SK-N-SH (cell line): ENCODE results near the gene CDH12. TPM values are rescaled to one million over a fixed set of nuclear protein-coding genes. Genes with fewer than 3 reads are reported as not detected.

Experiments used
- CTCF ChIA-PET: fragments of 300-600, 350-600 bp; formaldehyde crosslinking; extraction: SDS; loops from one replicate; lab custom pipeline; 2021; lab: Yijun Ruan, JAX
- POLR2A ChIA-PET: fragments of 350-600 bp; sonication (Branson Sonifier 250); formaldehyde crosslinking; extraction: SDS; loops from one replicate; lab custom pipeline; 2020; ENCODE audit warnings: antibody characterized with exemption, inconsistent platforms; lab: Yijun Ruan, JAX
- DNase-seq: peaks from one replicate; pipeline ENCODE4 v3.0.0; 2012
- H2AFZ ChIP-seq: fragments of 200-600 bp; sonication (generic); 2 replicates; pipeline ENCODE4 v1.8.1; 2016; ENCODE audit warnings: antibody characterized with exemption, mild to moderate bottlenecking, low read depth
- H3F3A ChIP-seq: fragments of 200-600 bp; sonication (generic); replicated peaks from 2 replicates; pipeline ENCODE3; 2016; ENCODE audit warnings: antibody characterized with exemption, mild to moderate bottlenecking; ENCODE audit not compliant: insufficient read depth
- H3K27ac ChIP-seq, 2 experiments: fragments of 200-500 bp in 1 of 2; fragments of 200-600 bp in 1 of 2; sonication (Bioruptor generic) in 1 of 2; sonication (generic), shearing (Covaris generic) in 1 of 2; 2 replicates each; pipeline versions ENCODE4 v1.5.1 to v1.6.1; 2014 to 2016; ENCODE audit warnings: low read depth in 2 of 2, inconsistent platforms in 1 of 2, low read length in 1 of 2, mild to moderate bottlenecking in 1 of 2, mixed read lengths in 1 of 2
- H3K27me3 ChIP-seq: fragments of 200-600 bp; sonication (generic), shearing (Covaris generic); 2 replicates; pipeline ENCODE4 v1.6.1; 2016; ENCODE audit warnings: mixed run types; ENCODE audit not compliant: insufficient read depth
- H3K36me3 ChIP-seq, 2 experiments: fragments of 200-500 bp in 1 of 2; fragments of 200-600 bp in 1 of 2; sonication (Bioruptor generic) in 1 of 2; sonication (generic) in 1 of 2; replicated peaks in 1 of 2; 2 replicates each; pipeline versions ENCODE3 to v1.5.1; 2014 to 2016; ENCODE audit warnings: low read length in 1 of 2, mild to moderate bottlenecking in 1 of 2; ENCODE audit not compliant: insufficient read depth in 2 of 2, control insufficient read depth in 1 of 2
- H3K4me1 ChIP-seq, 2 experiments: fragments of 200-500 bp in 1 of 2; fragments of 200-600 bp in 1 of 2; sonication (Bioruptor generic) in 1 of 2; sonication (generic), shearing (Covaris generic) in 1 of 2; 2 replicates each; pipeline versions ENCODE4 v1.5.1 to v1.6.1; 2014 to 2016; ENCODE audit warnings: low read depth in 1 of 2, low read length in 1 of 2, mixed run types in 1 of 2; ENCODE audit not compliant: insufficient read depth in 2 of 2, control insufficient read depth in 1 of 2
- H3K4me2 ChIP-seq: fragments of 200-600 bp; sonication (generic), shearing (Covaris generic); 2 replicates; pipeline ENCODE4 v1.6.1; 2017; ENCODE audit warnings: mixed run types
- H3K4me3 ChIP-seq, 2 experiments: fragments of 200-500 bp in 1 of 2; fragments of 200-600 bp in 1 of 2; sonication (Bioruptor generic) in 1 of 2; sonication (generic), shearing (Covaris generic) in 1 of 2; 2 replicates each; pipeline versions ENCODE4 v1.5.1 to v1.8.1; 2014 to 2016; ENCODE audit warnings: low read depth in 2 of 2, inconsistent platforms in 1 of 2, low read length in 1 of 2, mild to moderate bottlenecking in 1 of 2, mixed read lengths in 1 of 2, moderate library complexity in 1 of 2
- H3K79me2 ChIP-seq: fragments of 200-600 bp; sonication (generic); 2 replicates; pipeline ENCODE4 v1.8.1; 2017; ENCODE audit warnings: mild to moderate bottlenecking; ENCODE audit not compliant: insufficient read depth
- H3K9ac ChIP-seq: fragments of 200-600 bp; sonication (generic); 2 replicates; pipeline ENCODE4 v1.6.1; 2017; ENCODE audit warnings: mixed run types
- H3K9me2 ChIP-seq: fragments of 200-600 bp; sonication (generic); 2 replicates; pipeline ENCODE4 v1.6.1; 2017; ENCODE audit warnings: mixed run types
- H3K9me3 ChIP-seq: fragments of 200-600 bp; sonication (generic); 2 replicates; pipeline ENCODE4 v1.6.1; 2017; ENCODE audit warnings: mixed run types, mild to moderate bottlenecking, moderate library complexity
- H4K20me1 ChIP-seq: fragments of 200-600 bp; sonication (generic); 2 replicates; pipeline ENCODE4 v1.6.1; 2017; ENCODE audit warnings: mild to moderate bottlenecking, mixed run types; ENCODE audit not compliant: insufficient read depth
- EP300 ChIP-seq, 2 experiments: IDR thresholded peaks; 2 replicates each; pipeline versions ENCODE4 v1.4.0 to v1.6.1; 2012; ENCODE audit warnings: borderline replicate concordance in 1 of 2, low read depth in 1 of 2, low read length in 1 of 2
- FOSL2 ChIP-seq: IDR thresholded peaks from 2 replicates; pipeline ENCODE4 v1.4.0; 2012; ENCODE audit warnings: low read depth, mild to moderate bottlenecking, moderate library complexity, borderline replicate concordance
- FOXJ3 ChIP-seq: sonication (generic); formaldehyde crosslinking; IDR thresholded peaks from 2 replicates; pipeline ENCODE4 v1.5.1; 2020; ENCODE audit warnings: mild to moderate bottlenecking, missing genetic modification reagents
- GABPA ChIP-seq: IDR thresholded peaks from 2 replicates; pipeline ENCODE4 v1.4.0; 2012; ENCODE audit warnings: low read depth, mild to moderate bottlenecking
- GATA2 ChIP-seq: sonication (generic); formaldehyde crosslinking; IDR thresholded peaks from 2 replicates; pipeline ENCODE4 v1.5.0; 2020; ENCODE audit warnings: mild to moderate bottlenecking, missing genetic modification reagents
- IRF3 ChIP-seq: fragments of 150-350 bp; IDR thresholded peaks from 2 replicates; pipeline ENCODE4 v1.6.1; 2016; ENCODE audit warnings: mild to moderate bottlenecking, low read depth, low read length
- JUND ChIP-seq: IDR thresholded peaks from 2 replicates; pipeline ENCODE4 v1.4.0; 2012
- MXI1 ChIP-seq: IDR thresholded peaks from 2 replicates; pipeline ENCODE4 v1.6.1; 2012; ENCODE audit warnings: mild to moderate bottlenecking, low read depth, low read length, improper control_type of control experiment
- PBX3 ChIP-seq: IDR thresholded peaks from 2 replicates; pipeline ENCODE4; 2012
- RAD21 ChIP-seq: IDR thresholded peaks from 2 replicates; pipeline ENCODE4 v1.6.1; 2012; ENCODE audit warnings: mild to moderate bottlenecking, low read length
- RXRA ChIP-seq: IDR thresholded peaks from 2 replicates; pipeline ENCODE4 v1.4.0; 2012; ENCODE audit warnings: low read depth, mild to moderate bottlenecking, borderline replicate concordance
- SMC3 ChIP-seq: IDR thresholded peaks from 2 replicates; pipeline ENCODE4 v1.6.1; 2012; ENCODE audit warnings: low read depth, low read length, improper control_type of control experiment
- TEAD4 ChIP-seq: IDR thresholded peaks from 2 replicates; pipeline ENCODE4 v1.4.0; 2012; ENCODE audit warnings: mild to moderate bottlenecking, borderline replicate concordance; ENCODE audit not compliant: insufficient read depth
- YY1 ChIP-seq: IDR thresholded peaks from 2 replicates; pipeline ENCODE4 v1.4.0; 2012; ENCODE audit warnings: low read depth, mild to moderate bottlenecking
- WGBS: methylation state at CpG from one replicate; pipeline ENCODE4 v1.1.6; 2017; ENCODE audit warnings: low lambda C conversion rate; 5-methylcytosine and 5-hydroxymethylcytosine counted together
- polyA plus RNA-seq, 3 experiments: library from polyadenylated mRNA; depleted of rRNA; stranded (reverse); fragments of >200 nt; gene quantifications; 2 replicates each; pipeline ENCODE4 v1.2.3, GENCODE V29; 2012
- TF ChIP-seq, protein P1 (sequence below): fragments of 150-350 bp; IDR thresholded peaks from 2 replicates; pipeline ENCODE4 v1.6.1; 2017; ENCODE audit warnings: antibody characterized with exemption, low read length, low read depth, borderline replicate concordance
- TF ChIP-seq, protein P2 (sequence below): fragments of 200-600 bp; sonication (generic); IDR thresholded peaks from 2 replicates; pipeline ENCODE4 v1.6.1; 2017; ENCODE audit warnings: antibody characterized with exemption, mild to moderate bottlenecking, moderate library complexity

CDH12 gene
- polyA plus RNA-seq, 1 of the 3 experiments (the other 2 are of a cell fraction), result not detected

- TF ChIP-seq GATA2 (no peak), YY1 (no peak), IRF3 (no peak), FOSL2 (no peak), TEAD4 (no peak), PBX3 (no peak), JUND (no peak), RXRA (no peak), FOXJ3 (CRISPR knock-in tag) (no peak), RAD21 (no peak), SMC3 (no peak), EP300 (IDR thresholded peaks at IDR 0.05; ENCODE audit: borderline replicate concordance in 1 of 2, low read depth in 1 of 2, low read length in 1 of 2) (no peak), MXI1 (no peak), GABPA (no peak)
- TF ChIP-seq, protein P1, sequence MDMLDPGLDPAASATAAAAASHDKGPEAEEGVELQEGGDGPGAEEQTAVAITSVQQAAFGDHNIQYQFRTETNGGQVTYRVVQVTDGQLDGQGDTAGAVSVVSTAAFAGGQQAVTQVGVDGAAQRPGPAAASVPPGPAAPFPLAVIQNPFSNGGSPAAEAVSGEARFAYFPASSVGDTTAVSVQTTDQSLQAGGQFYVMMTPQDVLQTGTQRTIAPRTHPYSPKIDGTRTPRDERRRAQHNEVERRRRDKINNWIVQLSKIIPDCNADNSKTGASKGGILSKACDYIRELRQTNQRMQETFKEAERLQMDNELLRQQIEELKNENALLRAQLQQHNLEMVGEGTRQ, result no peak
- TF ChIP-seq, protein P2, sequence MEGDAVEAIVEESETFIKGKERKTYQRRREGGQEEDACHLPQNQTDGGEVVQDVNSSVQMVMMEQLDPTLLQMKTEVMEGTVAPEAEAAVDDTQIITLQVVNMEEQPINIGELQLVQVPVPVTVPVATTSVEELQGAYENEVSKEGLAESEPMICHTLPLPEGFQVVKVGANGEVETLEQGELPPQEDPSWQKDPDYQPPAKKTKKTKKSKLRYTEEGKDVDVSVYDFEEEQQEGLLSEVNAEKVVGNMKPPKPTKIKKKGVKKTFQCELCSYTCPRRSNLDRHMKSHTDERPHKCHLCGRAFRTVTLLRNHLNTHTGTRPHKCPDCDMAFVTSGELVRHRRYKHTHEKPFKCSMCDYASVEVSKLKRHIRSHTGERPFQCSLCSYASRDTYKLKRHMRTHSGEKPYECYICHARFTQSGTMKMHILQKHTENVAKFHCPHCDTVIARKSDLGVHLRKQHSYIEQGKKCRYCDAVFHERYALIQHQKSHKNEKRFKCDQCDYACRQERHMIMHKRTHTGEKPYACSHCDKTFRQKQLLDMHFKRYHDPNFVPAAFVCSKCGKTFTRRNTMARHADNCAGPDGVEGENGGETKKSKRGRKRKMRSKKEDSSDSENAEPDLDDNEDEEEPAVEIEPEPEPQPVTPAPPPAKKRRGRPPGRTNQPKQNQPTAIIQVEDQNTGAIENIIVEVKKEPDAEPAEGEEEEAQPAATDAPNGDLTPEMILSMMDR, result no peak
- no peak overlapping the region for H3K4me2 ChIP-seq
- H4K20me1 ChIP-seq, result no peaks in the 10 kb centered on the region
- no peaks in the 10 kb centered on the region for H3K9me2 ChIP-seq
- H3K27ac ChIP-seq, result no peak overlapping the region
- peaks cover 7% of the 10 kb centered on the region; the same call in 1 of the 2 replicates for H3K27me3 ChIP-seq
- H3F3A ChIP-seq, result no peaks in the 10 kb centered on the region
- H3K79me2 ChIP-seq, result no peaks in the 10 kb centered on the region
- H3K9me3 ChIP-seq, result no peaks in the 10 kb centered on the region
- ChIA-PET POLR2A (no interaction called here), CTCF (no interaction called here)
- 0% methylated on average over 1 of the region's 1 CpG for WGBS
- no peaks in the 10 kb centered on the region for H3K4me1 ChIP-seq
- no peak overlapping the region for H2AFZ ChIP-seq
- H3K36me3 ChIP-seq, result no peaks in the 10 kb centered on the region
- no peak overlapping the region for H3K9ac ChIP-seq
- H3K4me3 ChIP-seq, result no peak overlapping the region
- DNase-seq, result no peak
These were observed 615.1 kb downstream of the CDH12 start for GRCh38 chr5:22238047-22238446.
